Fibroblast of upper back skin (primary cell): Measurements from ENCODE around the gene ADGRG6.
"Not testable (repeated sequence)": the region's sequence is repeated elsewhere in the genome, so short reads cannot be mapped to it uniquely, and the experiment has no call there.

Experiments
- DNase-seq: peaks from one replicate; pipeline ENCODE4 v3.0.0-alpha.2; 2013

Gene ADGRG6

DNA sequence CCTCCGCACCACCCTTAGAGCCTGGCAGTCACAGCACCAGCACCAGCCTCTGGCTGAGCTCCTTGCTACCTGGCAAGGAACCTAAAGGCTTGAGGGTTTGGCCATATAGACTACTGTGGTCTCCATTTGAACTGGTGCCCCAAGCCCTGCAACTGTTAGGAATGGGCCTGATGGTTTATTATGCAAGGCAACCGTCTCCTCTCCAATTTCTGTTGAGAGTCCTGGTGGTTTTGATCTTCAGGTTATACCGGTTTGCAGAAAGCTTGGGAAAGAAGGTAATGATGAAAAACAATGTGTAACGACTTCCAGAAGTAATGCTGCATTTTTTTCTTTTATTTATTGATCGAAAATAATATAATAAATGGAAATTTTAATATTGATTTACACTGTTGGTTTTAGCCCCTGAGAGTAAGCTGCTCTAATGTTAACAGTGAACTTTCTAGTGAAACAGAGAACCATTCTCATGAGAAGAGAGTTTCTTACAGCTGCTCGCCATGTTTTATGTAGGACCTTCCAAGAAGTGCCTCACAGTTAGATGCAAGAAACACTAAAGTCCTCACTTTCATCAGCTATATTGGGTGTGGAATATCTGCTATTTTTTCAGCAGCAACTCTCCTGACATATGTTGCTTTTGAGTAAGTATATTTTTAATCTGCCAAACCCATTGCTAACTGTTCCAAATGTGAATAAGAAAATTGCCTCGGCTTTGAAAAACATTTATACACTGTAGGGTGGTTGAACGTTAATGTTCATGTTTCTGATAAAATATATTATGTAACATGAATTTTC is 112.8 kb downstream of the ADGRG6 start:
- DNase-seq, result no peak

DNA sequence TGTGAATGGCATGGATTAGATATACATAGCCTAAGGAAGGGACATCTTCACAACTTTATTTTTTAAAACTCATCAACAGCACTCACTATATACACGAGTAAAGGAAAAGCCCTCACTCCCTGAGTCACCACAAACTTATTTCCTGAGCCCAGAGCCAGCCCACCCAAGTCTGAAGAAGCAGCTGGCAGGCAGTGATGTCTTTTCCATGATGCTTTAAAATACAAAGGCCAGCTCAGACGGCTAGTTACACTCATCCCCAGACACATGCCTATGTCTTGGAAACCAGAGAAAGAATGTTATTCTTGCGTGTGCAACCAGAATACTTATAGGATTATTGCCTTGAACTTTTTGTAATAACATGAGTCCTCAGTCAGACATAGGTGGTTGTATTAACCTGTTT is 114.4 kb downstream of the ADGRG6 start:
- peak; percentile 99 for DNase-seq

DNA sequence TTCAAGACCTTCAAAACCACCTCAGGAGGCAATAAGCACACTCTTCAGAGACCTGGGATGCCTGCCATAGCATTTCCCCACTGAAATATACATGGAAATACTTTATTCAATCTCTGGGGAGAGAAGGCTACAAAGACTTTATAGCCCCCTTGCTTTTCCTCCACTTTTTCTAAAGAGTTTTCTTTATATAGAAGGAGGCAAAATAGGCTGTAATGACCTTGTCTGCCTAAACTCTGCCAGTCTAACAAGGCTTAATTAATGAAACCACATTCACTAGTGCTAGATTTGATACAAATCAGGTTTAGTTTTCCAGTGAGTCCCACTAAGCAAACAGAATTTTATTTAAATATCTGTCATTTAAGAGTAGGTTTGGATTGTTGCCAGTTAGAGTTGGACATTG is 114.9 kb downstream of the ADGRG6 start:
- no peak for DNase-seq

DNA sequence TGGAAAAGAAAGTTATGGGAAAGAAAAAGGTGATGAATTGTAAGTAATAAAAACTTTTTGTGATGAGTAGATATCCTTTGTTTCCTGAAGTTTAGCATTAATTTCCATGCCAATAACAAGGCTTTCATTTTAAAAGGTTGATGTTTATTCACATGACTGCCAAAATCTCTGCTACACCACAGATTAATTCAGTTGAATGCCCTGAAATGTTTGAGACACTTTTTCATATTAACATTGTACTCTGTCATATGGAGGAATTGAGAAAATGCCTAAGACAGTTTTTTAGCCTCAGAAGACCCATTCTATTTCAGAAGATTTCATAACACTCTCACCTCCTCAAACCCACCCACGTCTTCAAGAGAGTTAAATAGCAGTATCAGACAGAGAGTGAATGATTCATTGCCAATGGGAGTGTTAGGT is 115.5 kb downstream of the ADGRG6 start:
- peak; percentile 52 for DNase-seq

DNA sequence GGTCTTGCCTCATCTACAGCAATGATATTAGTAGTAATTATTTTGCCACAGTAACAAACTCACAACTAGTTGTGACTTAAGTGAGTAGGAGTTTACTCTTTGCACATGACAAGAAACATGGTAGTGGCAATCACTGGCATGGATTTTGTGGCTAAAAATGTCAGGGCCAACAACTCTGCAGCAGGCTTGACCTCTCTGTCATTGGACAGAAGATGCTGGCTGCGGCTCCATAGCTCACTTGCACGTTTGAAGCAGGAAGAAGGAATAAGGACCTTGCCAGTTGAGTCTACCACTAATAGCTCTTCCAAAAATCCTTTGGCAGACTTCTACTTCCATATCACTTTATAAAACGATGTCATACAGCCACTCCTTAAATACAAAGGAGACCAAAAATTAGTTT is 117.3 kb downstream of the ADGRG6 start:
- no peak for DNase-seq

DNA sequence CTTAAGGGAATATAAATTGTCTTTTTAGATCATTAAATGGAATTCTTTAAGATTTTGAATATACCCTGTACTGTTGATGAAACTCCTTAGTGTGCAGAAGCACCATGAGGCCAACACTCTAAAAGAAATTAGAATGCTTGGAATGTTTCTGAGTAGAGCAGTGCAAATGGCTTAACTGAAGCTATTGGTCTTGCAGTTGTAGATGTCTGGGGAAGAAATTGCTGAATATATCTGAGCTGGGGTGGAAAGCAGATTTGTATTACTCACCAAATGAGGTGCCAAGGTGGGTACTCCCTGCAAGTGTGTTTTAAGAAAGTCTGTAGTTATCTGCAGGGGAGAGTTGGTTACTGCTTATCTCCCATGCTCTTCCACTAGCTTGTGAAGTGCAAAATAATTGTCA is 119.0 kb downstream of the ADGRG6 start:
- DNase-seq, result peak; percentile 57

DNA sequence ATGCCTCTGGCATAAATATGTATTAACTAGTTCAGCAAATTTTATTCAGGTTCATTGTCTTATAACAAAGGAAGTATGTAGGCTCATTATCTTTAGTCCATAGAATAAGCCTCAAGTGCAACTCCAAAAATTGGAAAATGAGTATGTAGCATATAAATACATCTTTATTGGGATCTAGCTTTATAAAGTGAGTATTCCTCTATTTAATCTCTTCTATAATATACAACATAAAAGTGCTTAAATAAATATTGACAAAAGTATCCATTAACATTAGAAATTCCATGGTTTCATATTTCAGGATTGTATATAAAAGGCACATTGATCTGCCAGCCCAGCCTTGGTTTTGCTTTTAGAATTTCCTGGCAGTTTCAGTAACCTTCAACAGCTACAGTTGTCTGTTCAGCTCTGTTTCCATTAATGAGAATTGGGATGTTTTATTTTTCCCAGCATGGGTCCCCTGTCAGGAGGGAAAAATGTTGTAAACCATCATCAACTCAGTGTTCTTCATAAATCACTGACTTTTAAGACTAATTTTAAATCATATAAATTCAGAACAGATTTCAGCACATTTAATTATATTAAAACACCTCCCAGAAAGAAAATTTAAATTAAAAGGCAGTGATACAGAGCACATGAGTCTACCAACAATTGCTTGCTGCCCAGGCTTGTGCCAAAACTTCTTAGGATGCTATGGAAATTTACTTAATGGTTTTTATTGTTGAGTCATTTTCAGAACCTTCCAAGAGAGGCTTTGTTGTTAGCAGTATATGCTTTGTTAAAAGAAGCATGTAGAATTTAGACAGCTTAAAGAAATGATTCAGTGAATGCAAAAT is 119.7 kb downstream of the ADGRG6 start:
- DNase-seq, result peak; percentile 90

DNA sequence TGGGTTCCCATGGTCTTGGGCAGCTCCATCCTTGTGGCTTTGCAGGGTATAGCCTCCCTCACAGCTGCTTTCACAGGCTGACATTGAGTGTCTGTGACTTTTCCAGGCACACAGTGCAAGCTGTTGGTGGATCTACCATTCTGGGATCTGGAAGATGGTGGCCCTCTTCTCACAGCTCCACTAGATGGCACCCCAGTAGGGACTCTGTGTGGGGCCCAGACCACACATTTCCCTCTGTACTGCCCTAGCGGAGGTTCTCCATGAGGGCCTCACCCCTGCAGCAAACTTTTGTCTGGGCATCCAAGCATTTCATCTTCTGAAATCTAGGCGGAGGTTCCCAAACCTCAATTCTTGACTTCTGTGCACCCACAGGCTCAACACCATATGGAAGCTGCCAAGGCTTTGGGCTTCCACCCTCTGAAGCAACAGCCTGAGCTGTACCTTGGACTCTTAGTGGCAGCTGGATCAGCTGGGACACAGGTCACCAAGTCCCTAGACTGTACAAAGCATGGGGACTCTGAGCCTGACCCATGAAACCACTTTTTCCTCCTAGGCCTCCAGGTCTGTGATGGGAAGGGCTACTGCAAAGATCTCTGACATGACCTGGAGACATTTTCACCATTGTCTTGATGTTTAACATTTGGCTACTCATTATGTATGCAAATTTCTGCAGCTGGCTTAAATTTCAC is 124.8 kb downstream of the ADGRG6 start:
- not testable (repeated sequence) for DNase-seq

DNA sequence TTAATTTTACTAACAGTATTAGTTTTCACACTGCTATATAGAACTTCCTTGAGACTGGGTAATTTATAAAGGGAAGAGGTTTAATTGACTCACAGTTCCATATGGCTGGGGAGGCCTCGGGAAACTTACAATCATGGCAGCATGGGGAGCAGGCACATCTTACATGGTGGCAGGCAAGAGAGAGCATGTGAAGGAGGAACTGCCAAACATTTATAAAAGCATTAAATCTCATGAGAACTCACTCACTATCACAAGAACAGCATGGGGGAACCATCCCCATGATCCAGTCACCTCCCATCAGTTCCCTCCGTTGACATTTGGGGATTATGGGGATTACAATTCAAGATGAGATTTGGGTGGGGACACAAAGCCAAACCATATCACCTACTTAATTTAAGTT is 126.7 kb downstream of the ADGRG6 start:
- DNase-seq, result not testable (repeated sequence)

DNA sequence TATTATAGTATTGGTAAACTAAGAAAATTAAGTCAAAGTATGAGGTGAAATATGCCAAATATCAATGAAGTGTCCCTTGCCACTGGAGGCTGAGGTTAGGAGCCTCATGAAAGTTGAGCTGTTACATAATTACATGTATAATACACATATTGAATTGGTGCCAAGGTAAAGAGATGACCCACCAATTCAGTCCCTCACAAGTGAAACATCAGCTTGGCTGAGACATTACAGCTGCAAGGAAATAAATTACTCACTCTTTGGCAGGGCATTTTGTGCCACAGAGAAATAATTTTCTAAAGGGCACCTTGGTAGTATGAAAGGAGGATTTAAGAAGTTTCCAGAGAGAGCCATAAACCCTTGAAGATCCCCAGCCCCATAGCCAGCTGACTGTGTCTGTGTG is 127.4 kb downstream of the ADGRG6 start:
- no peak for DNase-seq

DNA sequence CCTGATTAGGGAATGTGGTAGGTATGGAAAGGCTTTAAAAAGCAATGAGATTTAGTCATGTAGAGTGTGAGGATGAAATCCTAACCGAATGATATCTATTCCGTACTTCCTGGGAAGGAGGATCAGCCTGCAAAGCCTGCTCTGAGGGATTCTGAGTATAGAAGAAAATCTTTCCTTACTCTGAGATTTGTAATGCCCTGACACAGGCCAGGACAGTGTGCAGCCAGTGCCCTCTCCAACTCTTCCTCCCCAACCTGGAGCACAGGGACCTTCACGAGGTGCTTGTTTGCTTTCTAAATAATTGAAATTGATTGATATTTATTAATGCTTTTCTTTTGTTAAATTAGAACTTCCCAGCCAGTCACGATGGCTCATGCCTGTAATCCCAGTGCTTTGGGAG is 131.6 kb downstream of the ADGRG6 start:
- DNase-seq, result no peak

DNA sequence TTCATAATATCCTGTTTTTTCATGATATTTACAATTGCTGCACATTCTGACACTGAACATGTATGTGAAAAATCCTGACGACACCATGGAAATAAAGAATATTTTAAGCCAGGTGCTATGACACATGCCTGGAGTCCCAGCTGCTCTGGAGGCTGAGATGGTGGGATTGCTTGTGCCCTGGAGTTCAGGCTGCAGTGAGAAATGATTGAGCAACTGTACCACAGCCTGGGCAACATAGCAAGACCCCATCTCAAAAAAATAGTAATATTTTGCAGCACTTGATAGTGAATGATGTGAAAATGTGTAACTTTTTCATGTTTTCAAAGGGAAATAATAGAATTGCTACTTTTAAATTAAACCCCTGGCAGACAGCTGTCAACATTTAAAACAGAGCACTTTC is 137.1 kb downstream of the ADGRG6 start:
- DNase-seq, result no peak

DNA sequence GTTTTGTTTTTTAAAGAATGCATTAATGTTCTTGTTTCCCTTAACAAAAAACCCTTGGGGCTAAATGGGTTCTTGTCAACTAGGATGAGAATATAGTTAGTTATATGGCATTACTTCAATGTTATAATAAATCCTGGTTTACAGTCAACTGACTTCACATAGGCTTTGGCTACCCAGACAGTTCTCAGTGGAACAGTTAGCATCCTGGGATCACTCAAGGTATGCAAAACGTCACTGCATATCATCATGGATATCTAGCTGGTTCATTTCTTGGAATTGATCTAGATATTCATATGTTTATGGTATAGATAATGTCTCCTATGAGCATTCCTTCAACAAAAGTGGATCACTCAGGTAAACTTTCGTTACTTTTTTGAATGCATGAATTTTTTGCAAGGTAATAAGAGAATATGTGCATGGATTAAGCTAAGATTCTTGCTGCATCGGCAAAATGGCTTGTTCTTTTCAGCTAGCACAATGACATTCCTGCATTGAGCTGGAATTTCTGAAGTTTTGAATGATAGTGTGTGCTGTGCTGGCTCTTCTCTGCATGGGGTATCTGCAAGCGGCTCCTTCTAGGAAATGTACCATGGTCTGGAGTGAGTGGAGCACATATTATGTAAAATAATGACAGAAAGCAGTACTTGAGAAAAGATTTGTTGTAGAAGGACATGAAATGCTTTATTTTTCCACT is 138.9 kb downstream of the ADGRG6 start:
- DNase-seq, result peak; percentile 45

DNA sequence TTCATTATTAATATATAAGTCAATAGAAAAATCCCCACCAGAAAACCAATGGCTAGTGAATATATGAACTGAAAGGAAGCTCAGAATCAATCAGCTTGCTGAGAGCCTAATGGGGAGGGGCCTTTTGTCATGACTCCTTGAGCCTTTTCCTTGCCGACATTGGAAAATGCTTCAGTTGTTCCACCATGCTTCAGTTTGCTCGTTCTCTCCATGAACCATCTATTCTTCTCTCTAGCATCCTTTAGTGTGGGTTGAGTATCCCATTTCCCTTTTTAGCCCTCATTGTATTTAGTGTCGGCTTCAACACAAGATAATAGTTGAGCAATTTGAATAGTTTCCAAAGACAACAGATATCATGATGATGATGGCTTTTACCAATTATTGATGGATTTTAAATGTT is 139.9 kb downstream of the ADGRG6 start:
- DNase-seq, result no peak

DNA sequence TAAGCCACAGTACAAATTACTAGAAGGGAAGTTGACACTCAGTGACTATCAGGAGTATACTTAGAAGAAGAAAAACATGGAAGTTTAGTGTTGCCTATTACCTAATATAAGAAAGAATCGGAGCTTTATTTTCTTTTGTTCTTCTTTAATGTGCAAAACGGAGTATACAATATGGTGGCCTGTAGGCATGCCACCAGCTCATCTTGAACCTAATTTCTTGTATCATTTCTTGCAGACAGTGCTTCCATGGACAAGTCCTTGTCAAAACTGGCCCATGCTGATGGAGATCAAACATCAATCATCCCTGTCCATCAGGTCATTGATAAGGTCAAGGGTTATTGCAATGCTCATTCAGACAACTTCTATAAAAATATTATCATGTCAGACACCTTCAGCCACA is 141.3 kb downstream of the ADGRG6 start:
- no peak for DNase-seq

DNA sequence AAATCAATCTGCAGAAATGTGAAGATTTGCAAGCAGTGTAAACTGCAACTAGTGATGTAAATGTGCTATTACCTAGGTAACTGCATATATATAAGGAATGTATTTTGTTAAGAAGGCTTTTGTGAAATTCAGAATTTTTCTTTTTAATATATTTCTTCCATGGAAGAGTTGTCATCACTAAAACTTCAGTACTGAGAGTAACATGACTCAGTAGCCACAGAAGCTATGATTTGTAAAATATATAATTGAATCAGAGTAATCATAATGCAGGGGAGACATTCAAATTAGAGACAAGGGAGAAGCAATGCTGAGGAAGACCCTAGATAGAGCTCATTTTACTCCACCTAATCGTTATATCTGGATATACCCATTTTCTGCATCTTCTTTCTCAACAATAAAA is 141.7 kb downstream of the ADGRG6 start:
- peak; percentile 69 for DNase-seq

DNA sequence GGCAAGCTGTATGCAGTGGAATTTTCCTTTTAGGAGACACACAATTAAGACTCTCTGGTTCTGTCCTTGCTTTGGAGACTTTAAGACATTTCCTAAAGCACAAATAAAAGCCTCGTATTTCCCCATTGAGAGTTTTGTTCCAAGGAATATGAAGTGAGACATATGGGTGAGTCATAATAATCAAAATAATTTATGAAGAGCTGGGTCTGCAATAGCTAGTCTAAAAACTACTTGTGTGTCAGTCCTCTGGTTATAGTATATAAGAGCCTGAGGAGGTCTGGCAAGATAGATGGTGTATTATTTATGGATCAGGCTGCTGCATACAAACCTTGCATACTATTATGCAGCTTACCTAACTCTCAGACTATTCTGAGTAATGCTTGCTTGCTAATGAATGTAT is 142.6 kb downstream of the ADGRG6 start:
- peak; percentile 89 for DNase-seq

DNA sequence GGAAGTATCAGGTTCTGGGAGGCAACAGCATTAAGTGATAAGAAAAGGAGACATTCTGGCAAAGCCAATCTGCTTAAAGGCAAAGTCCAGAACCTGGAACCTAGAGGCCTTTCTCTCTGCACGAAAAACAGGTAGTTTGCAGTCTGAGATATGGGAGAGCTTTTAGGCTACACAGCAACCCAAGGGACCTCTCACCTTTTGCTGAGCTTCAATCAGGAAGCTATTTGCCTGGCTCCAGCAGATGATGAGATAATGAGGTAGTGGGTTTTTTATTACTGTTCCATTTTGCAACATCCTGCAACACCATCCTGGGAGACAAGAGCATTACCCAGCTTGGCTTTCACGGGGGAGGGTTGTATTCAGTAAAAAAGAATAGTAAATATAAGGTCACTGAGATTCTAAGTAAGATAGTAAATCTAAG is 143.1 kb downstream of the ADGRG6 start:
- DNase-seq, result peak; percentile 52

DNA sequence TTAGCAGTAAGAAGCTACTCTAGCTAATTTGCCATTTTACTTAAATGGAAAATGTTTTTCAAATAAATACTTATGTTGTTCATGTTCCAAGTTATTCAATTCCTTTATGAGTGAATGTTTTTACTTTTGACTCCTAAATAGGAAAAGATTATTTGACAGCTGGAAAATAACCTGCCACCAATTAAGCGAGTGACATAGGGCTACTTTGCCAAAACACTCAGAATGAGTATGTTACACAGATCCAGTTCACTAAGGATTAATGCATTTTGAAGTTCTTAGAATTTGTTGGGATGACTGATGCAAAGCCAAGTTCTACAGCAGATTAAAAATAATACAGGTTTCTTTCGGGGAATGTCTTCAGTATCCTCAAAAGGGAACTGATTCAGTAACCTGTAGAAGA is 144.4 kb downstream of the ADGRG6 start:
- no peak for DNase-seq

DNA sequence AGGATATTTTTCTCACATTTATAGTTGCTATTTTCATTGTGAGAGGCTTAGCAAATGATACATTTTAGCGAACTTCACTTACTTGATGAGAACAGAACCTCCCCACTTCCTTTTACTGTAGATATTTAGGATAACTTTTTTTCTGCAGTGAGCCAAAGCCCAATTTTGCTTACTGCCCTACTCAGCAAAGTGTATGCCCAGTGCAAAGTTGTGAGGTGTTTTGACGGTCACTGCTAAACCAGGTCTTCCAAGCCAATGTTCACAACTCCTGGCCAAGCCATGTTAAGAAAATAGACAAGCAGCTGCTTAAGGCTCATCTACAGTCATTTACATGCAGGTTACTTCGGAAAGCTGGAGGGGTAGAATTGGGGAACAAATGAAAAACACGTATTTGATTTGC is 144.8 kb downstream of the ADGRG6 start:
- DNase-seq, result no peak

DNA sequence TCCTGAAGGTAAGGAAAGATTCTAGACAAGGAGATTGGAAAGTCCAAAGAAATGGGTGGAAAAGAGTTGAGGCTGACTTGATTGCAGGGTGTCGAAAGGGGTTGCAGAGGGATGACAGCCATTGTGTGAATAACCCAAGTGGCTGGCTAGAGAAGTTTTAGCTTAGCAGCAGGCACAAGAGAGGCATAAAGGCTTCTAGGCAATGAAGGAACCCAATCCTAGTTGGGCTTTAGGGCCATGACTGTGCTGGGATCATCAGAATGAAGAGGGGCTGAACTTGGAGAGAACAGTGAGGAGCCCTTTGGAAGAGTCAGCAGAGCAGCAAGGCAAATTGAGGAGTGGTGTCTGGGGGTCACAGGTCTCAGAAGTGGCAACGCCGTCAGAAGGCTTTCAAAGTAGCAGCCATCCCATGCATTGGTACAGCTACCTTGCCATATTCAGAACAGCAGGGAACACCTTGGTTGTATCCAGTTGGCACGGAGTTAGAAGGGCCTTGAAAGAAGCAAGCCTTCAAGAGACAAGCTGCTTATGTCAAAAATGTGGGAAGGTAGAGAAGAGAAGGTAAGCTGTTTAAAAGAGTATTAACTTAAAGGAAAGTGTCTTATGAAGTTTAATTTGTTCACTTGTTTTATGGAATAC is 146.4 kb downstream of the ADGRG6 start:
- DNase-seq, result no peak

DNA sequence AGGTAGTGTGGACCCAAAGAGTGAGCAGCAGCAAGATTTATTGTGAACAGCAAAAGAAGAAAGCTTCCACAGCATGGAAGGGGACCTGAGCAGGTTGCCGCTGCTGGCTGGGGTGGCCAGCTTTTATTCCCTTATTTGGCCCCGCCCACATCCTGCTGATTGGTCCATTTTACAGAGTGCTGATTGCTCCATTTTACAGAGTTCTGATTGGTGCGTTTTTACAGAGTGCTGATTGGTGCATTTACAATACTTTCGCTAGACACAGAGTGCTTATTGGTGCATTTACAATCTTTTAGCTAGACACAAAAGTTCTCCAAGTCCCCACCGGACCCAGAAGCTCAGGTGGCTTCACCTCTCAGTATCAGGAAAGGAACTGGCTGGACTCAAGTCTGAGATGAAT is 149.0 kb downstream of the ADGRG6 start:
- not testable (repeated sequence) for DNase-seq

DNA sequence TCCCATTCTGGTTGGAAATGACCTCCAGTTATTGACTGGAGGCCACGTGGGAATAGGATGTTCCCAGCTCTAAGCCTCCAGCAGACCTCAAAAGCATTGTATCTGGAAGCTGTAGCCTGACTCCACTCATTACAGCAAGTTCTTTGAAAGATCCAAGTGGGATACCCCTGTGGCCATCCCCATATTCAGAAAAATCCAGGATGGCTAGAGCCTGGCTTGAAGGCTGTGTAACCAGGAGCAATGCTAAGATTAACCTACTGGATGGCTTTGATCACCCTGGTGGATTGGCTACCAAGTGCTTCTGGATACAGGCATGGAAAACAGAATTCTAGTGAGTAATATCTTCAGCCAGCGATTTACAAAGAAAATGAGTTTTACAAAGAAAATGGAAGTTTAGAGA is 151.2 kb downstream of the ADGRG6 start:
- DNase-seq, result no peak
